ENCODE measurements around the gene CD83. TPM values are rescaled to one million over a fixed set of nuclear protein-coding genes. Genes with fewer than 3 reads are reported as not detected.

Gene CD83
- total and polyA plus RNA-seq, 2 experiments from 2014 or later: 6.2 to 6.6 TPM

GRCh38 chr6:14125346-14125745, 7.8 kb downstream of the CD83 start:
- TF ChIP-seq EZH2phosphoT487 (IDR thresholded peaks at IDR 0.05; ENCODE audit: low read depth, severe bottlenecking, unreplicated experiment) (no peak), EZH2 (IDR thresholded peaks at IDR 0.05; ENCODE audit: borderline replicate concordance) (no peak), CTCF (IDR thresholded peaks at IDR 0.05; ENCODE audit: poor library complexity) (no peak)
- H3K9me3 ChIP-seq (ENCODE audit: low read depth): no peaks in the 10 kb centered on the region
- H3K4me3 ChIP-seq: no peak overlapping the region
- no peaks in the 10 kb centered on the region for H3K9me2 ChIP-seq (replicated peaks; ENCODE audit: insufficient read depth)
- no peaks in the 10 kb centered on the region for H3K36me3 ChIP-seq (replicated peaks; ENCODE audit: insufficient read depth, low read depth)
- no peak for DNase-seq (ENCODE audit: low spot score)
- peaks cover 4% of the 10 kb centered on the region for H3K4me1 ChIP-seq (ENCODE audit: insufficient read depth)
- H3K27me3 ChIP-seq: no peaks in the 10 kb centered on the region
- H4K20me1 ChIP-seq (ENCODE audit: insufficient read depth, poor library complexity, severe bottlenecking): no peaks in the 10 kb centered on the region
- WGBS (ENCODE audit: low lambda C conversion rate, missing lambda C conversion rate): 67% methylated on average over 3 of the region's 3 CpGs
- no peak overlapping the region for H2AFZ ChIP-seq
- H3K27ac ChIP-seq: no peak overlapping the region
- no peak overlapping the region for H3K4me2 ChIP-seq
- H3K79me2 ChIP-seq: no peaks in the 10 kb centered on the region

DNA sequence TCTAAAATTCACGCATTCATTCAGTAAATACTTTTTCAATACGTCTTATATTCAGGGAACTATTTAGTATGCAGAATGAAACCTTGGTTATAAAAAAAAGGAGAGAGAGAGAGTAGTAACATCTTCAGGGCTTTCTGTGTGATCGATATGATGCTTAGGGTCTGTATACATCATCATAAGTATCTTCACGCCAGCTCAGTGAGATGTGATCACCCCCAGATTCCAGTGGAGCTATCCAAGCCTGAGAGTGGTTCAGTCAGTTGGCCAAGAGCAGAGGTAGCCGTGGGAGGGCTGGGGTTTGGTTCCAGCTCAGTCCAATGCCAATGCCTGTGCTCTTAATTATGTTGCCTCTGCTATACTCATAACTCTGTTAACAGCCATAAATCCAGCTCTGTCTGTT, 8.6 kb downstream of the CD83 start:
- 97% methylated on average over 5 of the region's 5 CpGs for WGBS (ENCODE audit: low lambda C conversion rate, missing lambda C conversion rate)
- Histone ChIP-seq H2AFZ (no peak overlapping the region), H3K4me3 (no peak overlapping the region), H3K4me2 (no peak overlapping the region), H3K27ac (no peak overlapping the region), H3K27me3 (no peaks in the 10 kb centered on the region), H4K20me1 (ENCODE audit: insufficient read depth, poor library complexity, severe bottlenecking) (no peaks in the 10 kb centered on the region), H3K4me1 (ENCODE audit: insufficient read depth) (peaks cover 4% of the 10 kb centered on the region), H3K79me2 (no peaks in the 10 kb centered on the region), H3K9me2 (replicated peaks; ENCODE audit: insufficient read depth) (no peaks in the 10 kb centered on the region), H3K36me3 (replicated peaks; ENCODE audit: insufficient read depth, low read depth) (no peaks in the 10 kb centered on the region), H3K9me3 (ENCODE audit: low read depth) (no peaks in the 10 kb centered on the region)
- no peak for DNase-seq (ENCODE audit: low spot score)
- TF ChIP-seq EZH2 (IDR thresholded peaks at IDR 0.05; ENCODE audit: borderline replicate concordance) (no peak), CTCF (IDR thresholded peaks at IDR 0.05; ENCODE audit: poor library complexity) (no peak), EZH2phosphoT487 (IDR thresholded peaks at IDR 0.05; ENCODE audit: low read depth, severe bottlenecking, unreplicated experiment) (no peak)

GRCh38 chr6:14127611-14128010, 10.0 kb downstream of the CD83 start:
- Histone ChIP-seq H3K27ac (no peak overlapping the region), H3K79me2 (no peaks in the 10 kb centered on the region), H3K9me3 (ENCODE audit: low read depth) (no peaks in the 10 kb centered on the region), H3K27me3 (no peaks in the 10 kb centered on the region), H3K4me2 (no peak overlapping the region), H2AFZ (no peak overlapping the region), H3K9me2 (replicated peaks; ENCODE audit: insufficient read depth) (no peaks in the 10 kb centered on the region), H3K4me1 (ENCODE audit: insufficient read depth) (peaks cover 9% of the 10 kb centered on the region), H4K20me1 (ENCODE audit: insufficient read depth, poor library complexity, severe bottlenecking) (no peaks in the 10 kb centered on the region), H3K4me3 (no peak overlapping the region), H3K36me3 (replicated peaks; ENCODE audit: insufficient read depth, low read depth) (no peaks in the 10 kb centered on the region)
- TF ChIP-seq EZH2phosphoT487 (IDR thresholded peaks at IDR 0.05; ENCODE audit: low read depth, severe bottlenecking, unreplicated experiment) (no peak), EZH2 (IDR thresholded peaks at IDR 0.05; ENCODE audit: borderline replicate concordance) (no peak), CTCF (IDR thresholded peaks at IDR 0.05; ENCODE audit: poor library complexity) (no peak)
- no peak for DNase-seq (ENCODE audit: low spot score)
- 69% methylated on average over 3 of the region's 3 CpGs for WGBS (ENCODE audit: low lambda C conversion rate, missing lambda C conversion rate)

DNA sequence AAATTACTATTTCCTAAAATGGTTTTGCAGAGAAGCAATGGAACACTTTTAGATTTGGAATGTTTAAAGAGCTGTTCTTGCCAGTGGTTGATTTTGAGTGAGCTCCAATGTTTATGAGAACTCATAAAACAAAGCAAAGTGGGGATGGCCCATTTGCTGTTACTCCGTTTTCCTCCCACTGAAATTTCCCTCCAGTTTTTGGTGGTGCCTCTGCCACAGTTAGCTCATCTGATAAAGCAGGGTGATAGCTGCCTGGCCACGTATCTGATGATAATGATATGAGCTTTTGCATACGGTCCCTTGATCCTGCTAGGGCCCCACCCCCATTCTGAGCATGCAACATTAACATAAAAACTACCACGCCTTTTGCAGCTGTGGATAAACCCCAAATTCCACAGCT, 10.4 kb downstream of the CD83 start:
- 58% methylated on average over 4 of the region's 4 CpGs for WGBS (ENCODE audit: low lambda C conversion rate, missing lambda C conversion rate)
- H3K9me2 ChIP-seq (replicated peaks; ENCODE audit: insufficient read depth): no peaks in the 10 kb centered on the region
- H3K4me1 ChIP-seq (ENCODE audit: insufficient read depth): peaks cover 9% of the 10 kb centered on the region
- no peak overlapping the region for H3K4me2 ChIP-seq
- H4K20me1 ChIP-seq (ENCODE audit: insufficient read depth, poor library complexity, severe bottlenecking): no peaks in the 10 kb centered on the region
- no peaks in the 10 kb centered on the region for H3K36me3 ChIP-seq (replicated peaks; ENCODE audit: insufficient read depth, low read depth)
- H3K79me2 ChIP-seq: no peaks in the 10 kb centered on the region
- H3K27me3 ChIP-seq: no peaks in the 10 kb centered on the region
- DNase-seq (ENCODE audit: low spot score): no peak
- H2AFZ ChIP-seq: no peak overlapping the region
- H3K4me3 ChIP-seq: no peak overlapping the region
- no peak for TF ChIP-seq EZH2phosphoT487 (IDR thresholded peaks at IDR 0.05; ENCODE audit: low read depth, severe bottlenecking, unreplicated experiment)
- no peak for TF ChIP-seq CTCF (IDR thresholded peaks at IDR 0.05; ENCODE audit: poor library complexity)
- H3K27ac ChIP-seq: no peak overlapping the region
- no peaks in the 10 kb centered on the region for H3K9me3 ChIP-seq (ENCODE audit: low read depth)

Data from hepatocyte (in vitro differentiated cells).